Body of pancreas (tissue), 4 donors: ENCODE data around the gene FARS2.

ENCODE experiments used
- POLR2A ChIP-seq, 3 donors: fragments of 450-650 bp; IDR thresholded peaks; one replicate each; pipeline ENCODE4 v1.6.1; 2016; ENCODE audit warnings: antibody characterized with exemption in 3 of 3, mild to moderate bottlenecking in 2 of 3
- TF ChIP-seq, protein P1 (sequence below), 7 experiments: fragments of 450-650 bp in 4 of 7; fragments of 200-600 bp in 3 of 7; sonication (generic) in 3 of 7; IDR thresholded peaks; one replicate each; pipeline ENCODE4 v1.5.1; 2016 to 2019; ENCODE audit warnings: antibody characterized with exemption in 7 of 7

DNA sequence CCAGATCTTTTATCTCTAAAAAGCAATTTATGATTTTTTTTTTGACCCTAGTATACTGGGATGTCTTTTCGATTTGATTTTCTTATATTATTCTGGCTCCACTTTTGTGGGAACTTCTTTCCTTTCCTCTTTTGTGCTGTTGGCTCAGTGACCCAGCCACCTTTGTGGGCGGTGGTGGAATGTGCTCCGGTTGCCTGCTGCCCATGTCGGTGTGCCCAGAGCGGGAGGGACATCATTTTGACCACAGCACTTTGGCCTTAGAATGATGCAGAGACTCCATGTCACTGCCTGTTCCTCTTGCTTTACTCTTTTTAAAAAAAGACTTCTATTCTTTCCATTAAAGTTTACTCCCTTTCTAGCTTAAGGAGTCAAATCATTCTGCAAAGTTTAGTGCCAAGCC is 198.0 kb downstream of the FARS2 start:
- TF ChIP-seq, protein P1, sequence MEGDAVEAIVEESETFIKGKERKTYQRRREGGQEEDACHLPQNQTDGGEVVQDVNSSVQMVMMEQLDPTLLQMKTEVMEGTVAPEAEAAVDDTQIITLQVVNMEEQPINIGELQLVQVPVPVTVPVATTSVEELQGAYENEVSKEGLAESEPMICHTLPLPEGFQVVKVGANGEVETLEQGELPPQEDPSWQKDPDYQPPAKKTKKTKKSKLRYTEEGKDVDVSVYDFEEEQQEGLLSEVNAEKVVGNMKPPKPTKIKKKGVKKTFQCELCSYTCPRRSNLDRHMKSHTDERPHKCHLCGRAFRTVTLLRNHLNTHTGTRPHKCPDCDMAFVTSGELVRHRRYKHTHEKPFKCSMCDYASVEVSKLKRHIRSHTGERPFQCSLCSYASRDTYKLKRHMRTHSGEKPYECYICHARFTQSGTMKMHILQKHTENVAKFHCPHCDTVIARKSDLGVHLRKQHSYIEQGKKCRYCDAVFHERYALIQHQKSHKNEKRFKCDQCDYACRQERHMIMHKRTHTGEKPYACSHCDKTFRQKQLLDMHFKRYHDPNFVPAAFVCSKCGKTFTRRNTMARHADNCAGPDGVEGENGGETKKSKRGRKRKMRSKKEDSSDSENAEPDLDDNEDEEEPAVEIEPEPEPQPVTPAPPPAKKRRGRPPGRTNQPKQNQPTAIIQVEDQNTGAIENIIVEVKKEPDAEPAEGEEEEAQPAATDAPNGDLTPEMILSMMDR (IDR thresholded peaks at IDR 0.05), result no peak
- no peak for TF ChIP-seq POLR2A (IDR thresholded peaks at IDR 0.05)
